NCI-H1694 (cell line): ENCODE data around the gene PAIP2.
"Not testable (repeated sequence)": the region's sequence is repeated elsewhere in the genome, so short reads cannot be mapped to it uniquely, and the experiment has no call there.

Experiments
- DNase-seq: peaks from one replicate; lab custom pipeline; 2025; lab: John Stamatoyannopoulos, UW

PAIP2 gene

GRCh38 chr5:139315056-139315615 is 26.5 kb upstream of the PAIP2 start:
- no peak for DNase-seq

GRCh38 chr5:139335811-139336210 is 5.8 kb upstream of the PAIP2 start:
- DNase-seq, result no peak

- no peak for DNase-seq
Measured at GRCh38 chr5:139340051-139340450, 1.6 kb upstream of the PAIP2 start.

- DNase-seq, result no peak
Measured at GRCh38 chr5:139341187-139341688, 416 bp upstream of the PAIP2 start.

- no peak for DNase-seq
Measured at GRCh38 chr5:139342423-139342723, 719 bp downstream of the PAIP2 start.

GRCh38 chr5:139343476-139343875 is 1.8 kb downstream of the PAIP2 start:
- DNase-seq, result no peak

- no peak for DNase-seq
Measured at GRCh38 chr5:139344177-139344576, 2.5 kb downstream of the PAIP2 start.

GRCh38 chr5:139345442-139345841 is 3.8 kb downstream of the PAIP2 start:
- DNase-seq, result not testable (repeated sequence)

- DNase-seq, result not testable (repeated sequence)
Measured at GRCh38 chr5:139347863-139348262, 6.2 kb downstream of the PAIP2 start.

GRCh38 chr5:139354186-139354585 is 12.5 kb downstream of the PAIP2 start:
- no peak for DNase-seq

- DNase-seq, result not testable (repeated sequence)
Measured at GRCh38 chr5:139355900-139356299, 14.2 kb downstream of the PAIP2 start.

- DNase-seq, result no peak
Measured at GRCh38 chr5:139358064-139358463, 16.4 kb downstream of the PAIP2 start.

GRCh38 chr5:139360384-139360783 is 18.7 kb downstream of the PAIP2 start:
- DNase-seq, result no peak

- DNase-seq, result no peak
Measured at GRCh38 chr5:139361835-139362429, 20.3 kb downstream of the PAIP2 start.

- no peak for DNase-seq
Measured at GRCh38 chr5:139363937-139364336, 22.3 kb downstream of the PAIP2 start.

GRCh38 chr5:139364466-139364865 is 22.8 kb downstream of the PAIP2 start:
- DNase-seq, result no peak

- DNase-seq, result no peak
Measured at GRCh38 chr5:139368613-139369012, 27.0 kb downstream of the PAIP2 start.

- DNase-seq, result no peak
Measured at GRCh38 chr5:139369181-139369580, 27.5 kb downstream of the PAIP2 start.

- DNase-seq, result no peak
Measured at GRCh38 chr5:139371482-139372435, 30.1 kb downstream of the PAIP2 start.

GRCh38 chr5:139374909-139375308 is 33.3 kb downstream of the PAIP2 start:
- no peak for DNase-seq

GRCh38 chr5:139376364-139376763 is 34.7 kb downstream of the PAIP2 start:
- no peak for DNase-seq

GRCh38 chr5:139377226-139377625 is 35.6 kb downstream of the PAIP2 start:
- DNase-seq, result no peak
